ENCODE data around the gene PTPA. TPM values are rescaled to one million over a fixed set of nuclear protein-coding genes. Genes with fewer than 3 reads are reported as not detected.
A peak's percentile ranks its signal among the peaks of the same experiment; 100 is the strongest.
"Not testable (repeated sequence)": the region's sequence is repeated elsewhere in the genome, so short reads cannot be mapped to it uniquely, and the experiment has no call there.

PTPA gene
- polyA plus RNA-seq, 3 donors, result 11.7 to 38.5 (median 12.4) TPM

GRCh38 chr9:129121483-129121882 is 10.3 kb downstream of the PTPA start:
- TF ChIP-seq, protein P1, sequence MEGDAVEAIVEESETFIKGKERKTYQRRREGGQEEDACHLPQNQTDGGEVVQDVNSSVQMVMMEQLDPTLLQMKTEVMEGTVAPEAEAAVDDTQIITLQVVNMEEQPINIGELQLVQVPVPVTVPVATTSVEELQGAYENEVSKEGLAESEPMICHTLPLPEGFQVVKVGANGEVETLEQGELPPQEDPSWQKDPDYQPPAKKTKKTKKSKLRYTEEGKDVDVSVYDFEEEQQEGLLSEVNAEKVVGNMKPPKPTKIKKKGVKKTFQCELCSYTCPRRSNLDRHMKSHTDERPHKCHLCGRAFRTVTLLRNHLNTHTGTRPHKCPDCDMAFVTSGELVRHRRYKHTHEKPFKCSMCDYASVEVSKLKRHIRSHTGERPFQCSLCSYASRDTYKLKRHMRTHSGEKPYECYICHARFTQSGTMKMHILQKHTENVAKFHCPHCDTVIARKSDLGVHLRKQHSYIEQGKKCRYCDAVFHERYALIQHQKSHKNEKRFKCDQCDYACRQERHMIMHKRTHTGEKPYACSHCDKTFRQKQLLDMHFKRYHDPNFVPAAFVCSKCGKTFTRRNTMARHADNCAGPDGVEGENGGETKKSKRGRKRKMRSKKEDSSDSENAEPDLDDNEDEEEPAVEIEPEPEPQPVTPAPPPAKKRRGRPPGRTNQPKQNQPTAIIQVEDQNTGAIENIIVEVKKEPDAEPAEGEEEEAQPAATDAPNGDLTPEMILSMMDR (IDR thresholded peaks at IDR 0.05), result no peak
- 93% methylated on average over 3 of the region's 3 CpGs for WGBS (ENCODE audit: insufficient coverage)
- Histone ChIP-seq H3K27ac (ENCODE audit: low read depth in 1 of 2, low read length in 2 of 2) (peak overlapping the region in 1 of 2 donors; percentile 18), H3K9me3 (replicated peaks in 1 of 2; ENCODE audit: control insufficient read depth in 1 of 2, insufficient read depth in 1 of 2, low read length in 2 of 2) (no peaks in the 10 kb centered on the region), H3K9ac (ENCODE audit: insufficient read depth, low read length, poor library complexity, severe bottlenecking) (no peak overlapping the region), H3K4me3 (replicated peaks in 1 of 3; ENCODE audit: low read depth in 2 of 3, low read length in 3 of 3) (no peak overlapping the region), H3K4me1 (ENCODE audit: control insufficient read depth in 1 of 2, insufficient read depth in 2 of 2, low read length in 2 of 2) (no peaks in the 10 kb centered on the region), H3K4me2 (replicated peaks; ENCODE audit: extremely low read depth, low read length, poor library complexity, severe bottlenecking) (no peak overlapping the region), H2AFZ (ENCODE audit: insufficient read depth, low read depth, low read length, poor library complexity, severe bottlenecking) (no peak overlapping the region), H3K27me3 (ENCODE audit: control insufficient read depth in 2 of 2, insufficient read depth in 2 of 2, low read length in 2 of 2) (no peaks in the 10 kb centered on the region), H3K36me3 (replicated peaks in 1 of 2; ENCODE audit: control insufficient read depth in 1 of 2, insufficient read depth in 2 of 2, low read length in 2 of 2) (peaks cover 52 to 59% of the 10 kb centered on the region in 2 donors), H4K20me1 (ENCODE audit: insufficient read depth, low read length) (peaks cover 48% of the 10 kb centered on the region), H3K79me2 (ENCODE audit: insufficient read depth, low read length) (peaks cover 76% of the 10 kb centered on the region)
- intact Hi-C loops (cut with micrococcal nuclease), result no loop called here
- peaks cover 64 to 83% of the 10 kb centered on the region in 2 donors for H3K36me3 Mint-ChIP-seq
- H3K9me3 Mint-ChIP-seq, result no peaks in the 10 kb centered on the region
- H3K27ac Mint-ChIP-seq, result peak overlapping the region in 1 of 7 donors; percentile 37
- H3K27me3 Mint-ChIP-seq (ENCODE audit: low read depth in 3 of 3), result peaks cover 0 to 2% (median 0%) of the 10 kb centered on the region in 3 donors
- no peak for DNase-seq
- no peak overlapping the region for H3K4me3 Mint-ChIP-seq
- H3K4me1 Mint-ChIP-seq, result peaks cover 7% of the 10 kb centered on the region

DNA sequence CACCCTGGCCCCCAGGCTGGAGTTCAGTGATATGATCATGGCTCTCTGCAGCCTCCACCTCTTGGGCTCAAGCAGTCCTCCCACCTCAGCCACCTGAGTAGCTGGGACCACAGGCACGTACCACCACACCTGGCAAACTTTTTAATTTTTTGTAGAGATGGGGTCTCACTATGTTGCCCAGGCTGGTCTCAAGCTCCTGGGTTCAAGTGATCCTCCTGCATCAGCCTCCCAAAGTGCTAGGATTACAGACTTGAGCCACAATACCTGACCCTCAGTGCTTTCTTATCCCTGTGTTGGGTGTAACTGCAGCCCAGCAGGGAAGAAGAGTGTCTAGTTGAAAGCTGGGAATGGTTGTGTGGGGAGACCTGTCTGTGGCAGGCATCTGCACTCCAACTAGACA is 10.9 kb downstream of the PTPA start:
- TF ChIP-seq, protein P1 (IDR thresholded peaks at IDR 0.05), result no peak
- peak overlapping the region in 1 of 7 donors; percentile 37 for H3K27ac Mint-ChIP-seq
- H3K4me1 Mint-ChIP-seq, result peaks cover 7% of the 10 kb centered on the region
- H3K4me3 Mint-ChIP-seq, result no peak overlapping the region
- no peaks in the 10 kb centered on the region for H3K4me1 ChIP-seq (ENCODE audit: control insufficient read depth in 1 of 2, insufficient read depth in 2 of 2, low read length in 2 of 2)
- H3K36me3 Mint-ChIP-seq, result peaks cover 69 to 86% of the 10 kb centered on the region in 2 donors
- no peaks in the 10 kb centered on the region for H3K9me3 ChIP-seq (replicated peaks in 1 of 2; ENCODE audit: control insufficient read depth in 1 of 2, insufficient read depth in 1 of 2, low read length in 2 of 2)
- H3K27me3 Mint-ChIP-seq (ENCODE audit: low read depth in 3 of 3), result peaks cover 0 to 2% (median 0%) of the 10 kb centered on the region in 3 donors
- WGBS (ENCODE audit: insufficient coverage), result no CpG with 5 or more reads among the region's 1 CpG
- no peak overlapping the region for H3K27ac ChIP-seq (ENCODE audit: low read depth in 1 of 2, low read length in 2 of 2)
- H3K9me3 Mint-ChIP-seq, result no peaks in the 10 kb centered on the region
- H3K9ac ChIP-seq (ENCODE audit: insufficient read depth, low read length, poor library complexity, severe bottlenecking), result no peak overlapping the region
- no peaks in the 10 kb centered on the region for H3K27me3 ChIP-seq (ENCODE audit: control insufficient read depth in 2 of 2, insufficient read depth in 2 of 2, low read length in 2 of 2)
- no peak overlapping the region for H3K4me2 ChIP-seq (replicated peaks; ENCODE audit: extremely low read depth, low read length, poor library complexity, severe bottlenecking)
- intact Hi-C loops (cut with micrococcal nuclease), result no loop called here
- H3K36me3 ChIP-seq (replicated peaks in 1 of 2; ENCODE audit: control insufficient read depth in 1 of 2, insufficient read depth in 2 of 2, low read length in 2 of 2), result peaks cover 59 to 66% of the 10 kb centered on the region in 2 donors
- H3K79me2 ChIP-seq (ENCODE audit: insufficient read depth, low read length), result peaks cover 76% of the 10 kb centered on the region
- H4K20me1 ChIP-seq (ENCODE audit: insufficient read depth, low read length), result peaks cover 55% of the 10 kb centered on the region
- no peak overlapping the region for H2AFZ ChIP-seq (ENCODE audit: insufficient read depth, low read depth, low read length, poor library complexity, severe bottlenecking)
- H3K4me3 ChIP-seq (replicated peaks in 1 of 3; ENCODE audit: low read depth in 2 of 3, low read length in 3 of 3), result no peak overlapping the region
- no peak for DNase-seq

- intact Hi-C loops (cut with micrococcal nuclease); H3K27me3 ChIP-seq (ENCODE audit: control insufficient read depth in 2 of 2, insufficient read depth in 2 of 2, low read length in 2 of 2); H3K9me3 ChIP-seq (replicated peaks in 1 of 2; ENCODE audit: control insufficient read depth in 1 of 2, insufficient read depth in 1 of 2, low read length in 2 of 2); H2AFZ ChIP-seq (ENCODE audit: insufficient read depth, low read depth, low read length, poor library complexity, severe bottlenecking); H3K27ac Mint-ChIP-seq; H3K27ac ChIP-seq (ENCODE audit: low read depth in 1 of 2, low read length in 2 of 2); H3K4me1 ChIP-seq (ENCODE audit: control insufficient read depth in 1 of 2, insufficient read depth in 2 of 2, low read length in 2 of 2); H3K9me3 Mint-ChIP-seq; H3K9ac ChIP-seq (ENCODE audit: insufficient read depth, low read length, poor library complexity, severe bottlenecking); DNase-seq; H3K27me3 Mint-ChIP-seq (ENCODE audit: low read depth in 3 of 3); H3K4me2 ChIP-seq (replicated peaks; ENCODE audit: extremely low read depth, low read length, poor library complexity, severe bottlenecking); H3K4me3 ChIP-seq (replicated peaks in 1 of 3; ENCODE audit: low read depth in 2 of 3, low read length in 3 of 3); H3K4me1 Mint-ChIP-seq; H3K4me3 Mint-ChIP-seq: not testable (repeated sequence)
- peaks cover 65 to 74% of the 10 kb centered on the region in 2 donors for H3K36me3 ChIP-seq (replicated peaks in 1 of 2; ENCODE audit: control insufficient read depth in 1 of 2, insufficient read depth in 2 of 2, low read length in 2 of 2)
- H4K20me1 ChIP-seq (ENCODE audit: insufficient read depth, low read length), result peaks cover 59% of the 10 kb centered on the region
- H3K36me3 Mint-ChIP-seq, result peaks cover 78 to 92% of the 10 kb centered on the region in 2 donors
- H3K79me2 ChIP-seq (ENCODE audit: insufficient read depth, low read length), result peaks cover 72% of the 10 kb centered on the region
- 83% methylated on average over 4 of the region's 15 CpGs for WGBS (ENCODE audit: insufficient coverage)
Measured at GRCh38 chr9:129122976-129123375, 11.8 kb downstream of the PTPA start.

All from CD14-positive monocyte (primary cell).